ENCODE data around the gene ACMSD.
"Not testable (repeated sequence)": the region's sequence is repeated elsewhere in the genome, so short reads cannot be mapped to it uniquely, and the experiment has no call there.

The ACMSD gene

GRCh38 chr2:134855709-134856108 lies 17.3 kb downstream of the ACMSD start:
- no peak for DNase-seq

- DNase-seq = no peak
These were observed 19.8 kb downstream of the ACMSD start for GRCh38 chr2:134858245-134858644.

- no peak for DNase-seq
These were observed 22.8 kb downstream of the ACMSD start for GRCh38 chr2:134861173-134861572.

- DNase-seq = no peak
These were observed 23.7 kb downstream of the ACMSD start for GRCh38 chr2:134862069-134862468.

GRCh38 chr2:134862674-134863073 lies 24.3 kb downstream of the ACMSD start:
- DNase-seq = no peak

- no peak for DNase-seq
These were observed 25.0 kb downstream of the ACMSD start for GRCh38 chr2:134863446-134863845.

- DNase-seq = no peak
These were observed 26.8 kb downstream of the ACMSD start for GRCh38 chr2:134865067-134865787.

GRCh38 chr2:134866498-134867099 lies 28.2 kb downstream of the ACMSD start:
- no peak for DNase-seq

GRCh38 chr2:134869946-134870736 lies 31.7 kb downstream of the ACMSD start:
- no peak for DNase-seq

GRCh38 chr2:134873152-134873551 lies 34.7 kb downstream of the ACMSD start:
- no peak for DNase-seq

GRCh38 chr2:134875309-134875708 lies 36.9 kb downstream of the ACMSD start:
- DNase-seq = no peak

GRCh38 chr2:134882773-134883172 lies 44.4 kb downstream of the ACMSD start:
- no peak for DNase-seq

- no peak for DNase-seq
These were observed 45.3 kb downstream of the ACMSD start for GRCh38 chr2:134883552-134884293.

- no peak for DNase-seq
These were observed 46.0 kb downstream of the ACMSD start for GRCh38 chr2:134884435-134884834.

- no peak for DNase-seq
These were observed 54.0 kb downstream of the ACMSD start for GRCh38 chr2:134892282-134893035.

GRCh38 chr2:134897932-134898331 lies 59.5 kb downstream of the ACMSD start:
- no peak for DNase-seq

GRCh38 chr2:134899204-134899603 lies 60.8 kb downstream of the ACMSD start:
- DNase-seq = no peak

GRCh38 chr2:134900151-134900550 lies 61.7 kb downstream of the ACMSD start:
- DNase-seq = no peak

- not testable (repeated sequence) for DNase-seq
These were observed 65.3 kb downstream of the ACMSD start for GRCh38 chr2:134903701-134904100.

- no peak for DNase-seq
These were observed 66.8 kb downstream of the ACMSD start for GRCh38 chr2:134905168-134905567.

GRCh38 chr2:134906726-134907125 lies 68.3 kb downstream of the ACMSD start:
- no peak for DNase-seq

- not testable (repeated sequence) for DNase-seq
These were observed 69.2 kb downstream of the ACMSD start for GRCh38 chr2:134907441-134908116.

Measured in NCI-H2107 (cell line).